Measurements from ENCODE around the gene CBX1. TPM values are rescaled to one million over a fixed set of nuclear protein-coding genes. Genes with fewer than 3 reads are reported as not detected.

Gene CBX1
- total and polyA plus RNA-seq, 2 of the 4 experiments (the other 2 are of a cell fraction): 35.0 to 54.9 TPM

DNA sequence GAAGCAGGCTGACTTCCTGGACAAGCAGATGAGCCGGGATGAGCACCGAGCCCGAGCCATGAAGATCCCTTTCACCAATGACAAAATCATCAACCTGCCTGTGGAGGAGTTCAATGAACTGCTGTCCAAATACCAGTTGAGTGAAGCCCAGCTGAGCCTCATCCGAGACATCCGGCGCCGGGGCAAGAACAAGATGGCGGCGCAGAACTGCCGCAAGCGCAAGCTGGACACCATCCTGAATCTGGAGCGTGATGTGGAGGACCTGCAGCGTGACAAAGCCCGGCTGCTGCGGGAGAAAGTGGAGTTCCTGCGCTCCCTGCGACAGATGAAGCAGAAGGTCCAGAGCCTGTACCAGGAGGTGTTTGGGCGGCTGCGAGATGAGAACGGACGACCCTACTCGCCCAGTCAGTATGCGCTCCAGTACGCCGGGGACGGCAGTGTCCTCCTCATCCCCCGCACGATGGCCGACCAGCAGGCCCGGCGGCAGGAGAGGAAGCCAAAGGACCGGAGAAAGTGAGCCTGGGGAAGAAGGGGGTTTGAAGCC lies 42.1 kb downstream of the CBX1 start:
- no TSS peak for BruUV-seq (replicated peaks)
- dilution Hi-C loops (cut with HindIII; ENCODE audit: low sequenced_read_pairs, unreplicated experiment): no loop called here

More for the DNA sequence above, 42.1 kb downstream of the CBX1 start:
- 95% methylated on average over 23 of the region's 32 CpGs; no CpG with 5 or more reads in 1 of the 2 experiments for WGBS, 2 experiments (ENCODE audit: extremely low coverage in 2 of 2, insufficient read length in 1 of 2)
- H3K4me2 ChIP-seq (ENCODE audit: low read depth, low read length): no peak overlapping the region
- H3K4me1 ChIP-seq (ENCODE audit: control insufficient read depth, insufficient read depth, low read length): peaks cover 15% of the 10 kb centered on the region
- H3K4ac ChIP-seq (ENCODE audit: low read depth, low read length): no peak overlapping the region
- no peak overlapping the region for H3K23ac ChIP-seq (ENCODE audit: low read depth, low read length)
- H3K9me1 ChIP-seq (ENCODE audit: insufficient read depth, low read length): peaks cover 22% of the 10 kb centered on the region
- DNase-seq (no peak), ATAC-seq (ENCODE audit: low read depth) (no peak)
- H2BK20ac ChIP-seq (ENCODE audit: low read depth, low read length): no peak overlapping the region
- no peaks in the 10 kb centered on the region for H3K27me3 ChIP-seq (ENCODE audit: control insufficient read depth, insufficient read depth, low read length)
- no peak overlapping the region for H4K5ac ChIP-seq (ENCODE audit: low read depth, low read length)
- H3K56ac ChIP-seq (ENCODE audit: extremely low read depth, insufficient read depth, low read length): no peak overlapping the region
- H2BK120ac ChIP-seq (ENCODE audit: low read depth, low read length): no peak overlapping the region
- no peak overlapping the region; the same call in 1 of the 2 replicates for H2AK5ac ChIP-seq (ENCODE audit: low read depth, low read length)
- no peak overlapping the region for H2AFZ ChIP-seq (replicated peaks; ENCODE audit: low read length, poor library complexity)
- no peaks in the 10 kb centered on the region for H3K9me3 ChIP-seq (ENCODE audit: control insufficient read depth, insufficient read depth, low read length)
- H4K20me1 ChIP-seq (ENCODE audit: insufficient read depth, low read length): peaks cover 19% of the 10 kb centered on the region
- ChIA-PET CTCF (no interaction called here), POLR2A (ENCODE audit: unreplicated experiment) (no interaction called here)
- no peak overlapping the region for H3K27ac ChIP-seq (ENCODE audit: insufficient read depth, low read length)
- in situ Hi-C loops (cut with MboI; ENCODE audit: low sequenced_read_pairs) (no loop called here), intact Hi-C loops (cut with micrococcal nuclease) (no loop called here)
- no peak for TF ChIP-seq SMC3 (IDR thresholded peaks at IDR 0.05; ENCODE audit: low read depth, low read length)
- no peak for TF ChIP-seq MAZ (IDR thresholded peaks at IDR 0.05; ENCODE audit: borderline replicate concordance, low read depth, low read length)
- no peak for TF ChIP-seq CEBPB (IDR thresholded peaks at IDR 0.05; ENCODE audit: low read depth, low read length)
- no peak for TF ChIP-seq NFE2L2 (IDR thresholded peaks at IDR 0.05; ENCODE audit: low read depth, low read length)
- no peak for TF ChIP-seq MAFK (IDR thresholded peaks at IDR 0.05; ENCODE audit: low read depth, low read length)
- no peak for TF ChIP-seq RFX5 (IDR thresholded peaks at IDR 0.05; ENCODE audit: low read depth, low read length)
- TF ChIP-seq CHD1 (IDR thresholded peaks at IDR 0.05; ENCODE audit: low read depth, low read length): no peak
- no peak for TF ChIP-seq RAD21 (IDR thresholded peaks at IDR 0.05; ENCODE audit: low read length)
- TF ChIP-seq, protein P1, sequence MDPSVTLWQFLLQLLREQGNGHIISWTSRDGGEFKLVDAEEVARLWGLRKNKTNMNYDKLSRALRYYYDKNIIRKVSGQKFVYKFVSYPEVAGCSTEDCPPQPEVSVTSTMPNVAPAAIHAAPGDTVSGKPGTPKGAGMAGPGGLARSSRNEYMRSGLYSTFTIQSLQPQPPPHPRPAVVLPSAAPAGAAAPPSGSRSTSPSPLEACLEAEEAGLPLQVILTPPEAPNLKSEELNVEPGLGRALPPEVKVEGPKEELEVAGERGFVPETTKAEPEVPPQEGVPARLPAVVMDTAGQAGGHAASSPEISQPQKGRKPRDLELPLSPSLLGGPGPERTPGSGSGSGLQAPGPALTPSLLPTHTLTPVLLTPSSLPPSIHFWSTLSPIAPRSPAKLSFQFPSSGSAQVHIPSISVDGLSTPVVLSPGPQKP (IDR thresholded peaks at IDR 0.05; ENCODE audit: borderline replicate concordance, low read depth, low read length): no peak
- H3K36me3 ChIP-seq (ENCODE audit: control insufficient read depth, insufficient read depth, low read length): peaks cover 64% of the 10 kb centered on the region
- H2AK9ac ChIP-seq (replicated peaks; ENCODE audit: low read depth, low read length, poor library complexity): peak overlapping the region; percentile 30
- no peak overlapping the region for H4K91ac ChIP-seq (ENCODE audit: insufficient read depth, low read depth, low read length)
- H4K8ac ChIP-seq (ENCODE audit: low read depth in 2 of 2, low read length in 2 of 2): no peak overlapping the region
- H3K4me3 ChIP-seq (ENCODE audit: insufficient read depth, low read depth, low read length): no peak overlapping the region
- no peak overlapping the region for H3K18ac ChIP-seq (ENCODE audit: low read depth, low read length)
- no peak overlapping the region for H2BK15ac ChIP-seq (ENCODE audit: low read depth, low read length)
- H3K79me1 ChIP-seq (ENCODE audit: low read depth in 1 of 2, low read length in 2 of 2): peaks cover 28 to 83% of the 10 kb centered on the region in 2 experiments
- no peak overlapping the region for H3K14ac ChIP-seq (replicated peaks; ENCODE audit: low read depth, low read length)
- H2BK5ac ChIP-seq (ENCODE audit: low read depth, low read length, poor library complexity, severe bottlenecking): no peak overlapping the region
- H3K9ac ChIP-seq (ENCODE audit: low read depth, low read length): no peak overlapping the region
